Measurements from ENCODE around the gene RANBP6.

Gene RANBP6

GRCh38 chr9:6006749-6007057, 8.7 kb downstream of the RANBP6 start:
- DNase-seq, result no peak

- no peak for DNase-seq
Measured at GRCh38 chr9:6000955-6001354, 14.5 kb downstream of the RANBP6 start.

GRCh38 chr9:5999443-6000101, 15.9 kb downstream of the RANBP6 start:
- DNase-seq, result no peak

GRCh38 chr9:5994493-5994892, 20.9 kb downstream of the RANBP6 start:
- DNase-seq, result no peak

- DNase-seq, result no peak
Measured at GRCh38 chr9:5988265-5988664, 27.2 kb downstream of the RANBP6 start.

- DNase-seq, result no peak
Measured at GRCh38 chr9:5983042-5983441, 32.4 kb downstream of the RANBP6 start.

- DNase-seq, result no peak
Measured at GRCh38 chr9:5982317-5982716, 33.1 kb downstream of the RANBP6 start.

GRCh38 chr9:5978523-5978922, 36.9 kb downstream of the RANBP6 start:
- no peak for DNase-seq

GRCh38 chr9:5976674-5977397, 38.6 kb downstream of the RANBP6 start:
- no peak for DNase-seq

- DNase-seq, result no peak
Measured at GRCh38 chr9:5971740-5972139, 43.7 kb downstream of the RANBP6 start.

All from T1000 (cell line).